HG03460 (cell line): ENCODE measurements around the gene TBC1D22A.

ENCODE experiments used
- ATAC-seq: cut with Tn5 transposase; IDR thresholded peaks from one replicate; pipeline ENCODE4 v1.9.1; 2021; ENCODE audit not compliant: unreplicated experiment

The TBC1D22A gene

DNA sequence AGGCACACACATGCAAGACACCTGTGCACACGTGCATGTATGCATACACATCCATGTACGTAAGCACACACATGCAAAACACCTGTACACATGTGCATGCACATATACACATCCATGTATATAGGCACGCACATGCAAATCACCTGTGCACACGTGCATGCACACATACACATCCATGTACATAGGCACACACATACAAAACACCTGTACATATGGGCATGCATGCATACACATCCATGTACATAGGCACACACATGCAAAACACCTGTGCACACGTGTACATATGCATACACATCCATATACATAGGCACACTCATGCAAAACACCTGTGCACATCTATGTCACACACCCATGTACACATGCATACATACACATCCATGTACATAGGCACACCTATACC, 458.3 kb downstream of the TBC1D22A start:
- ATAC-seq: no peak

DNA sequence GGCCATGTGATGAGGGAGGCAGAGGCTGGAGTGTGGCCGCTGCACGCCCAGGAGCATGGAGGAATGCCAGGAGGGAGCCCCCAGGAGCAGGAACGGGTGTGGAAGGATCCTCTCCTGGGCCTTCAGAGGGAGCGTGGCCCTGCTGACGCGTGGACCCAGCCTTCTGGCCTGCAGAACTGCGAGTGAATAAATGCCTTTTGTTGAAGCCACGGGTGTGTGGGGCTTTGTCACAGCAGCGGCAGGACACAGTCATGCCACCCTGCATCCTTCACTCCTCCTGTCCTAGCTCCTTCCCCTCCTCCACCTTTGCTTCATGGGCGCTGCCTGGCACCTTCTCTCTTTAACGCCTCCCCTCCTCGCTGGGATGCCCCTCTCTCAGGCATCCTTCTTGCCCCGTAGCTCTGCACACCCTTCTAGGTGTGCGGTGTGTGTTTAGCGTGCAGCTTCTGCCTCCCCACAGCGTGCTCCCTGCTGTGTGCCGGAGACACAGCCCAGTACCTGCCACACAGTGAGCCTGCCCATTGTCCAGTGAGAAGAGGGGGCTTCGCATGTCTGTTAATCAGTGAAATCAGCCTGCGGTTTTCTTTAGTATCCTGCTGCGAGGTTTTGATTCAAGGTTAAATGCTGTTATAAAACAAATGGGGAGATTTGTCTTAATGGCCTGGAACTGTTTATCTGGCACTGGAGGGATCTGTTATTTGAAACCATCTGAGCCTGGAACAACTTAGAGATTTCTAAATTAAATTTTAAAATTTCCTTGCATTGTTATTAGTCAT, 459.6 kb downstream of the TBC1D22A start:
- ATAC-seq: no peak
